HG02938 (cell line): ENCODE data around the gene HOXD12.

Source experiments
- ATAC-seq: cut with Tn5 transposase; IDR thresholded peaks from one replicate; pipeline ENCODE4 v1.9.1; 2021; ENCODE audit warnings: mild to moderate bottlenecking, moderate library complexity; ENCODE audit not compliant: unreplicated experiment

The HOXD12 gene

DNA sequence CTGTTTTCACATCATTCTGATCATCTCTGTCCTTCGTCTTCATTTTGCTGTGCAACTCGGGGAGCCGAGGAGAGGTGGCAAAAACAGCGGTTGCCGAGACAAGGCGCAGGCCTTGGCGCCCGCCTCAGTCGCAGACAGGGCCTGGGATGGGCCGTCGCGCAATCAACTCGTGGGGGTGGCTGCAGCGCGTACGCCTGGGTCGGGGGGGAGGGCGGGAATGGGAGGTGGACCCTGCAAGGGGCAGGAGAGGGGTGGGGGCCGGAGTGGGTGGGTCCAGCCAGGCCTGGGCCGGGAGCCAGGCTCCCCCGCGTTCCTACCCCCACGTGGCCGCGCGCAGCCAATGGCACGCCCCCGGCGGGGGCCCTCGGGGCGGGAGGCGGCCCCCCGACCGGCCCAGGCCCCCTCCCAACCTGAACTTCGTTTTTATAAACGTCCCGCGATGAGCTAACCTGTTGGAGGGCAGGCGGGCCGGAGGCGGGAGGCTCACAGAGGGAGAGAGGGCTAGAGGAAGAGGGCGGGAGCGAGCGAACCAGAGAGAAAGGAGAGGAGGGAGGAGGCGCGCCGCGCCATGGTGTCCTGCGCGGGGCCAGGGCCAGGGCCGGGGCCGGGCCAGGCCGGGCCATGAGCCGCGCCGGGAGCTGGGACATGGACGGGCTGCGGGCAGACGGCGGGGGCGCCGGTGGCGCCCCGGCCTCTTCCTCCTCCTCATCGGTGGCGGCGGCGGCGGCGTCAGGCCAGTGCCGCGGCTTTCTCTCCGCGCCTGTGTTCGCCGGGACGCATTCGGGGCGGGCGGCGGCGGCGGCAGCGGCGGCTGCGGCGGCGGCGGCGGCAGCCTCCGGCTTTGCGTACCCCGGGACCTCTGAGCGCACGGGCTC lies 7.1 kb upstream of the HOXD12 start, which contains the start of gene HOXD13:
HOXD13 (plus strand) TSS at position 452 of the 875 bp plus-strand sequence; CDS start at position 622, 170 bp downstream.
- no peak for ATAC-seq

DNA sequence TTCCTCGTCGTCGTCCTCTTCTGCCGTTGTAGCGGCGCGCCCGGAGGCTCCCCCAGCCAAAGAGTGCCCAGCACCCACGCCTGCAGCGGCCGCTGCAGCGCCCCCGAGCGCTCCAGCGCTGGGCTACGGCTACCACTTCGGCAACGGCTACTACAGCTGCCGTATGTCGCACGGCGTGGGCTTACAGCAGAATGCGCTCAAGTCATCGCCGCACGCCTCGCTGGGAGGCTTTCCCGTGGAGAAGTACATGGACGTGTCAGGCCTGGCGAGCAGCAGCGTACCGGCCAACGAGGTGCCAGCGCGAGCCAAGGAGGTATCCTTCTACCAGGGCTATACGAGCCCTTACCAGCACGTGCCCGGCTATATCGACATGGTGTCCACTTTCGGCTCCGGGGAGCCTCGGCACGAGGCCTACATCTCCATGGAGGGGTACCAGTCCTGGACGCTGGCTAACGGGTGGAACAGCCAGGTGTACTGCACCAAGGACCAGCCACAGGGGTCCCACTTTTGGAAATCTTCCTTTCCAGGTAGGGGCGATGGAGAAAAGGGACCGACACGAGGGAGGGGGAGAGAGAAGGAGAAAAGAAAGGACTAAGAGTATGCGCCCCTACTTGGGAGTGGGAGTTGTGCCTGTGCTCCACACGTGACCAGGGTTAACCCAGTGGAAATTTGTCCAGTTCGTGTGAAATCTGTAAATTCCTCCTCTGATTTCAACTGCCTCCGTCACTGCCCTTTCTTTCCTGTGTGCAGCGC lies 6.3 kb upstream of the HOXD12 start:
- ATAC-seq: no peak

DNA sequence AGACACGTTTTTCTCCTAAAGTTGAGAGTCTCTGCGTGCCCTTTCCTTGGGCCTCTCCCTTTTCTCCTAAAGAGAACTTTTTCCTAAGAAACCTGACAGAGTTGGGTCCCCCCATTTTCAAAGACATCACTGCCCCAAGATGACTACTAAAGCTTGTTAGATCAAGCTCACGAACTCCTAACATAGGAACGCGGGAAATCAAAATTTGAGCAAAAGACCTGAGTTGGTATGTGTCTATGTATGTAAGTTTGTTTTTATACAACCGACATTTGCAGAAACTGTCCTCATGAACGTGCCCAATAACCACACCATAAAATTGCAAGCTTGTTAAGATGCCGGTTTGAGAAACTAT lies 5.7 kb upstream of the HOXD12 start:
- ATAC-seq: no peak

DNA sequence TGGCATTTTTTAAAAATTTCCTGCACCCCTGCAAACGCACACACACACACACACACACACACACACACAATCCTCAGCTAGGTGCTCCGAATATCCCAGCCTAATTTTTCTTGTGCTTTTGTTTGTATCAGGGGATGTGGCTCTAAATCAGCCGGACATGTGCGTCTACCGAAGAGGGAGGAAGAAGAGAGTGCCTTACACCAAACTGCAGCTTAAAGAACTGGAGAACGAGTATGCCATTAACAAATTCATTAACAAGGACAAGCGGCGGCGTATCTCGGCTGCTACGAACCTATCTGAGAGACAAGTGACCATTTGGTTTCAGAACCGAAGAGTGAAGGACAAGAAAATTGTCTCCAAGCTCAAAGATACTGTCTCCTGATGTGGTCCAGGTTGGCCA lies 5.2 kb upstream of the HOXD12 start:
- no peak for ATAC-seq

DNA sequence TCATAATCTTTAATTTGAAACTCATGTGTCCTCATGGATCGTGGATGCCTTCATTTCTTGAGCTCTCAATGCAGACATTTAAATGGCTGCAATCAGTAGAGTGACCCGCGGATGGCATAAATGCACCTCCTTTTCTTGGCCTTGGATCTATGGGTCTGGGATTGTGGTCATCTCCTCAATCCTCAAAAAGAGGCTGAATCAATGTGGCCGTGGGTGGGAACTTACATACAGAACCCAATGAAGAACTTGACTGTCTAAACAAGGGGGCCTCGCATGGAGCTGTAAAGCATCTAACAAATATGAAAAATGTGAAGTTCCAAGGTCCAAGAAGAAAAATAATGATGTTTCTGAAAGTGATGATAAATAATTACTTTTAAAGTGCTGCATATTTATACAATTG lies 4.2 kb upstream of the HOXD12 start:
- ATAC-seq: no peak

DNA sequence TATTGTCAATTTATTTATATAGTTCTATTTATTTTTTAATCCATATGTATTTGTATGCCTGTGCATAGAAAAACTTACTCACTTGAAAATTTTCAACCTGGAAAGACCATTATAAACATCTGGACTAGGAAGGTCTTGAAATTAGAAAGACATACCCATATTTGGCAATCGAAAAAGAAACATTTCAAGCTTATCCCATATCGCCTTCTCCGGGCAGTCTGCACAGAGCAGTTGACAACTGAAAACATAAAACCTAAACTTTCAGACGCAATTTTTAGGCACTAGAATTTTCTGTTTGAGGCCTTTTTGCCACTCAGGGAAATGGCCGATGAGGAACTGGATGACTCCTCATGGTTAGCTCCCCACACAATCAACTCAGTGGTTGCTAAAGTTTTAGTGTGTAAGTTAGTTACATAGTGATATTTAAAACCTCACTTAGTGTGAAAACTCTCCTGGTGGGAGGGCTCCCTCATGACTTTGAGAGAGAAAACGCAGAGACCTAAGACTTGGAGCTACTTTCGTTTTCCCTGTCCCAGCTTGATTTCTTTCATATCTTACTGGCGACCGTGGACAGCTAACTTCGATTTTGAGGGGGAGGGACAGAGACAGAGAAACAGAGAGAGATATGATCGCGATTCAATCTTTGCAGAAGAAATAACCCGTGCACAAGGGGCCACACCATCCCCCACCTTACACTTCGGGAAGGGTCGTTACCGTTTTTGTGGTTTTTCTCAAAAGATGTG lies 3.2 kb upstream of the HOXD12 start:
- ATAC-seq: no peak

DNA sequence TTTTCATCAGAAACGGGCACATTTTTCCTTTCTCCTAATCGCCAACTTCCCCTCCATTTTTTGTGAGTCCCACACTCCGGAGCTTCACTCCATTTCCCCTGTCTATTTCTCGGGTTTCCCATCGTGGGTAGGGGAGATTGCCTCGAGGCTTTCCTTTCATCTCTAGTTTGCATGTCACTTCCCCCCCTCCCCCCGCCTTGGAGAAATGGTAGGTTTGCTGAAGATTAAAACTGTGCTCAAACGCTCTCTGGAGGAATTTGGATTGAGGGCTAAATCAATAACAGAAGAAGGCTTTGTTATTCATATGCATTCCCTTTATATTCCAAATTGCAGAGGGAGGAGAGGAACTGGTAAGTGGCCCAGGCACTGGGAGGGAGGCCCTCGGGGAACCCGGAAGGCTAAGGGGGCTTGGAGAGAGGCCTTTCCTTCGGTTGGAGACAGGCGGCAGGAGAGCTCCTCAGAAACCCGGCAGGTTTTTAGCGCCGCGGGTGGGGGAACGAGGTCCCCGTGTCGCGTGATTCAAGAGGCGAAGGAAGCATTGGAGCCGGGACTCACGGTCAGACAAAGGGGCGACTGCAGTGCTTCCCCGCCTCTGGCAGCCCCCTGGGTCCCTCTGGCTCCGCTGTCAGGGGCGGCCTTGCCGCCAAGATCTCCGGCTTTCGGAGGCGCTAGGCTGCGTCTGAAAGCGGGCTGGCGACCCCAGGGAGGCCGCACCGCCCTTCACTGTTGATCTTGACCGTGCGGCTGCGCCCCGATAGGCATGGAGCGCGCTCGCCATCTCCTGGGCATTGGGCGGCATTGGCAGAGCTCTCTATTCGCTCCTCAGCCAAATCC lies 2.4 kb upstream of the HOXD12 start:
- ATAC-seq: peak; percentile 86

DNA sequence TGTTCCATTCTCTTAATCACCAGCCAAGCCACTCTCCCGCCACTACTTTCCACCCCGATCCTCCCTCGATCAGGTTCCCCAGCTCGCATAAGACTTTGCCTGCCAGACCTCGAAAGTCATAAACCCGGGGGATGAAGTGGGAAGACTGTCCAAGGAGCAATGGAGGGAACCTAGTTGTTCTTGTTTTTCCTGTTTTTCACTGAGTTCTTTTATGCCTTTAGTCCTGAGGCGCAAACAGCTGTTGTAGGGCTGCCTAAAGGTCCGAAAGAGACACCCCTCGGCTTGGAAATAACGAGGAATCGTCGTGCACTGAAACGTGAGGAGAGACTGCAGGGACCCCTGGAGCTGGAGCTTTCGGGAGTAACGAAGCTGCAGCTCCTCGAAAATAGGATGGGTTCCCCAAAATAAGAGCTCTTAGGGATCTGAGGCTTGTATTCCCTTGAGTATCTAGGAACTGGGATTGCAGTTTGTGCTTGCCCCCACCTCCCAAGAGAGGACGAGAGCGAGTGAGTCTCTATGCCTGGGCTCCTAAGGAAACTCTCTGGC lies 1.7 kb upstream of the HOXD12 start:
- ATAC-seq: no peak

DNA sequence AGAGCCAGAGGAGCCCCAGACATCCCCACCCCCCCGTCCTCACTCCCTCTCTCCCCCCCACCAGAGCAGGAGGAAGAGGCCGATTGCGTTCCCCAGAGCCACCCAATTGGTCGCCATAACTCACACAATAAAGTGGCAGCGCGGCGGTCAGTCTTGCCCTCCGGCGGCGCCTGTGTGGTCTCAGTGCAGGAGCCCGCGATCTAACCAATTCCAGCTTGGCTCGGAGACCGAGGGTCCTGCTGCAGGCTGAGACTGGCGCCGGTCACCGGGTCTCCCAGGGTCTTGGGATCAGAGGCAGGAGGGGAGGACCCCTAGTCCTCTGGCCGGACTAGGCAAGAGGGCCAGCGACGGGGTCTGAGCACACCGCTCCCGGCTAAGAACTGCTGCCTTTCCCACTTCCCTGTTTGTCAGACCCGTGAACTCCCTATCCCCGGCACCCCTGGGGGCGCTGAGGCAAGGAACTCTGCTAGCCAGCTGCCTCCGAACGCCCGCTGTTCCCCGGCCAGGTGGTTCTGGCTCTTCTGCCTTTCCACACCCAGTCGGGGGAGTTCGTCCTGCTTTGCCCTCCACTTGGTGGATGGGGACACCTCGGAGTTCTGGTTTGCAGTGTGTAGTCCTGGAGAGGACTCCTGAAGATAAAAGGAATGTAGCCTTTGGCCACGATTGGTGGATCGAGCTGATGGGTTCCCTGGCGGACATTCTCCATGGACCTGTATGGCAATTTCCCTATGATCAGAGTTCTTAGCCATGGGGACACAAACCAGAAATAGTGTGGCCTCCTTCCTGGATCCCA lies 1.0 kb upstream of the HOXD12 start:
- no peak for ATAC-seq

DNA sequence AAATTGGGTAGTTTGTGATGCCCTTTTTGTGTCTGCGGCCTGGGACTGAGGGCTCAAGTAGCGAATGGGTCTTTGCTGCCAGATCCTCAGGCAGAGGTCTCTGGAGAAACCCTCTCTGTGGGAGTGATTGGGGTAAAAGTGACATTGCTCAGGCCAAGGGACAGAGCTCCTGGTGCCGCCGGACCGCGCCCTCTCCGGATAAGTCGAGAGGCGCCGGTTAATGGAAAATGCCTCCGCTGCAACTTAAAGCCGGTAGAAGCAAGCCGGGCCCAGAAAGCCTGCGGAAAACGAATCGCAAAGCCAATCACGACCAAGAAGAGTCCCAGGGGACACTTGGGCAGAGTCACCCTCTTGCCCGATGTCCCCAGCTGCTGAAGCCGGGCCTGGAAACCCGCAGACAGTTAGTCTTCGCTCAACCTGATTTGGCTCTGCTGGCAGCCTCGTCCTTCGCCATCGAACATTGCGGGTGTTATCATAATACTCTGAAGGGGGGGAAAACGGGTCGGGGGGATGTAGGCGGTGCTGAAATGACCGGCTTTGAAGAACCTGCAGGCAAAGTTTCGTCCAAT lies 352 bp upstream of the HOXD12 start:
- ATAC-seq: no peak

DNA sequence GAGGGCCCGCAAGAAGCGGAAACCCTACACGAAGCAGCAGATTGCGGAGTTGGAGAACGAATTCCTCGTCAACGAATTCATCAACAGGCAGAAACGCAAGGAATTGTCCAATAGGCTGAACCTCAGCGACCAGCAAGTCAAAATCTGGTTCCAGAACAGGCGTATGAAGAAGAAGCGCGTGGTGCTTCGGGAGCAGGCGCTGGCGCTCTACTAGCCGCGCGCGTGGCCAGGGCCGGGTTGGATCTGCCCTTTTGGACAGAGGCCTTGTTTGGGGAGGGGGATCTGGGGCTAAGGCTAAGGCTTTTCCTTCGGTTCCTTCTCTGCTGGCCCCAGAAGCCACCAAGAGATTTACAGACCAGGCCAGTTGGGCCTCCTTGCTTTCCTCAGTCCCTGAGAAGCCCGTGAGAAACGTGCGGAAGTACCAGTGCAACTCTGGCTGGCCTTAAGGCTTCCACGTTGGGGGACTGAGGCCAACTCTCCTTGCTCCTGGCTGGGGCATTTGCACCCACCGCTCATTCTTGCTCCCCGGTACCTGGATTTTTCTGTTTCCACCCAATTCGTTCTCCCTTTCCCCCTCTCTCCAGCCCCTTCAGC lies 1.0 kb downstream of the HOXD12 start:
- ATAC-seq: no peak

DNA sequence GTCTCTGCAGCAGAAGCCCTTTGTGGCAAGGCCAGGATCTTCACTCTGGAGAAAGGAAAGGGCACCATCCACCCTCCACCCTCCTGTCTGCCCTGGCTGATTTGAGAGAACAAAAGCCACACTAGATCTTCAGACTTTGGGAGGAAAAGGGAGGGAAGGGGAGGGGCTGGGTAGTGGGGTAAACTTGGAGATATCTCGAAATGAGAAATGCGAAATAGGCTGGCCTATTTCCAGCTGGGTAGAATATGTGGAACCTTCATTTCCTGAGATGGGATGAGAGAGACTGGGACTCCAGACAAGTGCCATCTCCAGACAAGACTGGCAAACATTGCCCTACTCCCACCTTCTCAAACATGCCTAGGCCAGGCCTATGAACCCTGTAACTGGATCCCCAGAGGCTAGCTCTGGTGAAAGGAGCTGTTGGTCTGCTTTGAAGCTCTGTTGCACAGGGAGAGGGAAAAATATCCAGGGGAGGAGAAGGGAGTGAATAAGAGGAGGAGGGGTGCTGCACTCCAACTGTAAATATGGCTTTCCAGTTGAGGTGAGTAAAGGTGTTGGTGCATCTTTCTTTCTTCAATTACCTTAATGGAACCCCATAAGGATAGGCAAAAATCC lies 1.7 kb downstream of the HOXD12 start:
- no peak for ATAC-seq

DNA sequence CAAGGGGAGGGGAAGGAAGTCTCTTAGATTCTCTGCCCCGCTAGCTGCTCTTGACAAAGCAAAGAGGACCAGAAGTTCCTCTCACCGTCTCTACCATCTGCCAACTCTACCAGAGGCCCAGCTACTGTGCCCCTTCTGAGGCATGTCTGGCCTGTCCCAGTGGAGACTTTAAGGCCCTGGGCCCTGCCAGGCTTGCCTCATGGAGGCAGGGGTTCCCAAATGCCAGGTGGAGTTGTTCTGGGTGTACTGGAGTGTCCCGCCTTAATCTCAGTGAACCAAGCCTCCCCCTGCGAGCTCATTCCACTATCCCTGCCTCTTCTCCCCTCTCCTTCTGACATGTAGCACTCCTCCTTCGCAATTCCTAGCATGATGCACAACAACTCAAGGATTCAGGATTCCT lies 2.2 kb downstream of the HOXD12 start:
- ATAC-seq: no peak

DNA sequence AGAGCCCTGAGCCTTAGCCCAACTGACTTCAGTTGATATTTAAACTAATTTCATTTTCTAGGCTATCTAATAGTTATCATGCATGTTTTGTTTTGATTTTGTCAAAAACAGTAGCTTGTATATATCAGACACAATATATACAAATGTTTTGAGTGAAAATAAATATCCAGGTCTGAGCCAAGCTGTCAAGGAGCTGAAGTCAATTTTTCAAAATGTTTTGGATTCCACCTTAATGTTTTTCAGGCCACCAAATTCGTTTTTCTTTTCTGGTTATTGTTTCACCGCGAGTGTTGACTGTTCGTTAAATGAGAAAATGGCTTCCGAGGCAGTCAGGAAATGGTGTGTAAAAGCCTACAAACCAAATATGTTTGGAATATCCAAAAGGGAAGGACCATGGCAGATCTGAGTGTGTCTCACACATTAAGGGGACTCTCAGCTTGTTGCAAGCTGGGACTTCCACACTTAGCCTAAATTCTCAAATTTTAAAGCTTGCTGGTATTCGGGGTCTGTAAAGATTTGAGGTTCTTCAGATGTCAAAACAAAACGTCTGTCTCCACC lies 2.8 kb downstream of the HOXD12 start:
- no peak for ATAC-seq

DNA sequence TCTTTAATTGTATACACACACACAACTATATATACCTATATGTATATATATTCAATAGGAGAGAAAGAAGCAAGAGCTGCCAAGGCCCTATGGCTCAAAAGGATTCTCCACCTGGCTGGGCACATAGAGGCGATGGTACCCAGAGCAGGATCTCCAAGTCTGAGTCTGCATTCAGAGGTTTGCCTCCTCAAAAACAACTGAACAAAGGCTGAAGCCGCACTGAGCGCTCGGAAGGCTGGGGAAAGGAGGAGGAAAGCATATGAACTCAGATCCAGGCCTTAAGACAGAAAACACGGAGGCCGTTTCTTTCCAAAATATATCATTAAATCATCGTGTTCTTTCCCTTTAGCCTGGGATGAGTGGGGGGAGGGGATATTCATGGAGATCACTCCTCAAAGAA lies 3.6 kb downstream of the HOXD12 start:
- ATAC-seq: no peak

DNA sequence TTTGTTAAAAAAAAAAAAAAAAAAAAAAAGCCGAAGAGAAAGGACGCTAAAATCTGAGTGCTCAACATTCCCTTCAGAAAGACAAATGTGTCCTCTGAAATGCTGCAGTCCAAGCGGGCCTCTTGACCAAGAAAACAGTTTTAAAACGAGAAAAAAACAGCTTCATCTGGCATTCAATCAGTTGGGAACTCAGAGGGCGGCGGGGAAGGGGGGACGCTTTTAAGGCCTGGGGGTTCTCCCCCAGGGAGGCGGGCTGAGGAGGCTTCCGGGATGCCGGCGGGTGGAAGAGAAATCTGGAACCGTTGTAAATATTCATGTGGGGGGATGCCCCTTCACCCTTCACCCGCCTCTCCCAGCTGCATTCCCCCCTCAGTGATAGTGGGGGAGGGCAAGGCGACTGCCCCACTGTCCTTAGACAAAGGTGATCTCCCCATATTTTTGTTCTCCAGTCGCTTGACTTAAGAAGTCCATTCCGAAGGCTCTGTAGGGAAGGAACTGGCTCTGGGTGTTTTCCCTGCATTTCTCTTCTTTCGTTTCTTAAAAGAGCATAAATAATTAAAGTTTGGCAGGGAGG lies 4.2 kb downstream of the HOXD12 start:
- no peak for ATAC-seq

DNA sequence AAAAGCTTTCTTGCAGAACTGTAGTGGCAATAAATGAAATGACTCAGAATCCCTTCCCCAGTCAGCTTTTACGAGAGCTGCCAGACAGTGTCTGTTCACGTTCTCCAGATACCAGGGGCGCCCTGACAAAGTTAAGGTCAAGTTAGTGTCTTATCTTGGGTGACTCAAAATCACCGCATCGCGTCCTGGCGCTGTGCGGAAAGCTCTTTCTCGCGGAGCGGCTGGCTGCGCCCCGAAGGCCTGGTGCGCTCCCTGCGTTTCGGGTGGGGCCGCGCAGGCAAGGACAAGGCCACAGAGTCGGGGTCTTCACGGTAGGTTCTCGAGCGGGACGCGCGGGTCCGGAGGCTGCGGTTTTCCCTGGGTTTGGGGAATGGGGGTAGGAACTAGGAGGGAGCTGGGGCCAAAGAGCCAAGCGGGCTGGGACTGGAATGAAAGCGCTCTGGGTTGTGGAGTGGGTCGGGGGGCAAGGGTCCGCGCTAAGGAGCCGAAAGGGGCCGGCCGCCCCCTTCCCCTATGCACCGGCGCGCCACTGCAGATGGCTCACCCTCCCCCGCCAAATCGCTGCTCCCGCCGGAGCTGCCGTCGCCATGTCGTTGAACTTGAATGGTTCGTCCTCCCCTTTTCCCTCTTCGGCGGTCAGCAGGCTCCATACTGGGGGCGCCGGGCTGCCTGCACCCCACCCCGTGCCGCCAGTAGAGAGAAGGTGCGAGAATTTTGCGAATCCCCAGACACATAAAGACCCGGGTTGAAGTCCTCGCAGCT lies 4.9 kb downstream of the HOXD12 start:
- ATAC-seq: no peak
